Stimulated activated CD4-positive, alpha-beta T cell treated with anti-CD3 and anti-CD28 coated beads, Interleukin-2, amount 100 ng/mL, for 4 hours (primary cell): Measurements from ENCODE around the gene LSP1.

Source experiments
- DNase-seq: peaks from one replicate; pipeline ENCODE4 v3.0.0-alpha.2; 2020; ENCODE audit warnings: low read depth

LSP1 gene

DNA sequence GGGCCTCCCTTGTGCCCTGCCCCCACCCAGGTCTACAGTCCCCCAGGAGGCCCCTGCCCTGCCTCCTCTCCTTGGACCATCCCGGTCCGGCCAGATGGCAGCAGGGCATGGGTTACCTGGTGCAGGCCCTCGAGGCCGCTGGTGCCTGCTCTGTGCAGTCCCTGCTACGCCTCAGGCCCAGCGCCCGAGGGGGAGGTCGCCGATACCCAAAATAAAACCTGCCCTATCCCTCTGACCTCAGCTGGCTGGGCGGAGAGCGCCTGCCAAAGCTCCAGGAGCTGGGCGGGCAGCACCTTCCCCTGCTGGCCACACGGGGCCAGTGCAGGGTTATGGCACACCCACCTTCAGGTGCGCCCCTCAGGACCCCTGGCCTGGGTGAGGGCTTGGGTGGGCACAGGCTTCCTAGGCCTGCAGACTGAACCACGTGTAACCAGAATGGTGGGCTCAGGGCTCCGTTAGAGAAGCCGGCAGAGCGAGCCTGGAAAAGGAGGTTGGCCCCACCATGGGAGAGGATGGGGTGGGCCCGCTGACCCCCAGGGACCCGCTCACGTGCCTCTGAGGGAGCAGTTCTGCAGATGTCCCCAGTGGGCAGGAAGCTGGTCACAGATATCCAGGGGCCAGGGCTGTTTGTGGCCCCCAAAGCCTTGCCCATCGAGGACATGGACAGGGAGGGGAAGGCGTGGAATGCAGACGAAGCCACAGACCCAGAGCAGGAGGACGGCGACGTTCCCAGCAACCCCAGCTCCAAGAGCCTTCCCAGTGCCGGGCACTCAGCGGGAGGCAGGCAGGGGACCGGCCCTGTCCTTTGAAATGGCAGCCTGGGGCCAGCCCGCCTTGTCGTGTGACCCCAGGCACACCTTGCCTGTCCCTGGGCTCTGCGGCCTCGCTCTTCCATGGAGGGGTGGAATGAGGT, 64.9 kb downstream of the LSP1 start:
- no peak for DNase-seq

DNA sequence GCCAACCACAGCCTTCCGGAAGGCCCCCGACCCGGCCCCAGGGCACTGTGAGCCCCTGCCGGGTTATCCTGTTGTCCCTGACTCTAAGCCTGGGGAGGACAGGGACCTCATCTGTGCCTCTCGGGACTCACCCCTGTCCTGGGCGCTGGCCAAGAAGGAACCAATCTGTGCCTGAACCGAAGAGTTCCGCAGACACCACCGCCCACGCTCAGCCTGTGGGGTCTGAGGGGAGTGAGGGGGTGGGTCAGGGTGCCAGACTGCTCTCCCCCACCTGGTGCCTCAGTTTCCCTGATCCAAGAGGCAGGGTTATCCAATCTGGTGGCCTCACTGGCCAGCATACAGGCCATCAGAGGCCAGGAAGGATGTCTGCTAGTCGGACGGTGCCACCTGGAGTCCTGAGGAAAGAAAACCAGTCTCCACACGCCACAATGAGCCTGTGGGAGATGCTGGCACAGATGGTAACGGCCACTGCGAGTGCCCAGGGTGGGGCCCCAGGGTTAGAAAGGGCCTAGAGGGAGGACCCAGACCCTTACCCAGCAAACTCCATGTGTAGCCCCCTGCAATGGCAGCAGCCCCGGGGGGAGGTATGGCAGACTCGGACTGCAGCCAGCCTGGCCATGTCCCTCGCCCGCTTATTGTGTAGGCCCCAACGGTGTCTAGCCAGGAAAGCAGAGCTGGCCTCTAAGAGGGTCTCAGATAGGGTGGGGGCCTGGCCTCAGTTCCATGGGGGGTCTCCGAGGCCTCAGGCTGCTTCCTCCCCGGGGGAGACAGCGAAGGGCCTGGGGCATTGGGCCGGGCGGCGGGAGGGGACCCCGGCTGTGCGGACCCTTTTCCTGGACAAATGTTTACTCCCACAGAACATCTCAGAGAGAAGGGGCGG, 65.8 kb downstream of the LSP1 start:
- no peak for DNase-seq

DNA sequence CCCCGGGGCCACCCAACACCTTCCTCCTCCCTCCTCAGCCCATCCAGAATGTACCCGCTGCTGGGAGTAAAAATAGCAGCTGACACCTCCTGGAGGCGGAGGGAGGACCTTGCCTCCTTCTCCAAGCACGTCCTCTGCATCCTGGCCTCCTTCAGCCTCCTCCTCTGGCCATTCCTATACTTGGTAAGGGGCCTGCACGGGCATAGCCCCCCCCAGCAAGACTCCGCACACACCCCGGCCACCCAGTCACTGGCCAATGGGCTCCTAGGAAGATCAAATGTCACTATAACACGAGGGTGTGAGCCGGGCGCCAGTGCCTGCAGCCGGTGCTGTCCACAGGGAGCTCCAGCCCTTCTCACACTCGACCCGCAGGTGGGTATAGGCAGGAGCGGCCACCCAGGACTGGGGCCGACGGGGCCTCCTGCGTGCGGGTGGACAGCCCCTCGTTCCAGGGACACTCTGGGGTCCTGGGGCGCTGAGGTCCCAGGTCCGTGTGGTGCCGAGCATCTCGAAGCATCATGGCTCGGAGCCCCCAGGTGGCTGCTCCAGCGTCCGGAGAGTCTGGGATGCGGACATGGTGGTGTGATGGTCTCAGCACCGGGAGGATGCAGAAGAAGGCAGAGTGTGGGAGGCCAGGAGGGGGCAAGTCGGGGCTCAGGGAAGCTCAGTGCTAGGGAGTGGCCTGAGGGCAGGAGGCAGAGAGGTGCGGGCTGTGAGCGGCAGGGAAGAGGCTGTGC, 66.7 kb downstream of the LSP1 start, which contains the start of gene TNNT3:
Gene TNNT3, plus strand, starts transcription at position 313 of the 737 bp plus-strand sequence. CDS start 3,172 bp downstream, outside the sequence.
- DNase-seq = no peak

DNA sequence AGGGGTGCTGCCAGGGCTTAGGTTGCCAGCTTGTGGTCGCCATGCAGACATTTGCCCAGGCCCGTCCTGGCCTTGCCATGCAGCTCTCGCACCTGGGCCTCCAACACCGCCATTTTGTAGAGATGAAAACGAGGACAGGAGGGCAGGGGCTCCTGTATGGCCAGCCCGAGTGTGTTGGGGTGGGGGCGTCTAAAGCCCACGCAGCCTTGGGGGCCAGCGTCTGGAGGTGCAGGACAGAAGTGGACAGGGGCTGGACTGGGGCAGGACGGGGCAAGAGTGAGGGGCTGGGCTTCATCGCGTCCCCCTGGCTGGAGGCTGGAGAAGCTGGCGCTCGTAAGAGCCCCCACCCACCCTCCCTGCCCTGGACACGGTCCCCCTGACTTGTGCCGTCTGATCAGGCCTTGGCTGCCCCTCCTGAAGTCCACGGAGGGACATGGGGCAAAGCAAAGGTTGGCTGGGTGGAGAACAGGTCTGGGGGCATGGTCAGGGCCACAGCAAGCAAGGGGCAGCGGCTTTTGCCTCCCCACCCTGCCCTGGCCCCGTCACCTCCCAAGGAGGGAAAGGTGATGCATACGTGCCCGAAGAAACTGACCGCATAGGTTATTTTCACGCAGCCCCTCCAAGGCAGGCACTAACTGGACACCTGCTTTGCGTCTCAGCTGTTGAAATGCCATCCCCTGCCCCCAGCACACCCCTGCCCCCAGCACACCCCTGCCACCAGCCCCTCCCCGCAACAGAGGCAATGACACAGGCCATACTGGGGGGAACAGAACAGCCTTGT, 67.4 kb downstream of the LSP1 start:
- DNase-seq = no peak

DNA sequence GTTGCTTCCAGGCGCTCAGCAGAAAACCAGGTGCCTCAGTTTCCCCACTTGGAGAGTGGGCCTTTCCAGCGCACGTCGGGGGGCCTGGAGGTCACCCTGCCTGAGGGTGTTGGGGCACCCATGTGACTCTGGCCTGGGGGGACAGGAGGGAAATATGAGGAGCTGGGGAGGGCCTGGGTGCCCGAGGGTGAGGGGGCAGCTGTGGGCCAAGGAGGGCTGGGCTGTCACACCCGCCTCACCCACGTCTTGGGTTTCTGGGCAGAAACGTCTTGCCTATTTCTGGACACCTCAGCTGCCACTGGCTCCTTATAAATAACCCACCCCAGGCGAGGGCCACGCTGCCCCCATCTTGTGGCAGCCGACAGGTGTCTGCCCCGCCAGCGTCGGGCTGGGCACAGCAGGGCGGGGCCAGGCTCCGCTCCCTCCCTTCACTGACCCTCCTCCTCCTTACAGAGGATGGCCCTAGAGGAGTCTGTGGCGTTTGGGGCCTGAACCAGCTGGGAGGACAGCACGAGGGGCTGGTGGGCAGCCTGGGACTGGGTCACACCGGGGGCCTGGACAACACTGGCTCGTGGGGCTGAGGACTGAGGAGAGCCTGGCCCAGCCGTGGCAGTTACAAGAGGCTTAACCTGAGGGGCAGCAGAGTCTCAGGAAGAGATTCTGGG, 68.2 kb downstream of the LSP1 start:
- DNase-seq = no peak

DNA sequence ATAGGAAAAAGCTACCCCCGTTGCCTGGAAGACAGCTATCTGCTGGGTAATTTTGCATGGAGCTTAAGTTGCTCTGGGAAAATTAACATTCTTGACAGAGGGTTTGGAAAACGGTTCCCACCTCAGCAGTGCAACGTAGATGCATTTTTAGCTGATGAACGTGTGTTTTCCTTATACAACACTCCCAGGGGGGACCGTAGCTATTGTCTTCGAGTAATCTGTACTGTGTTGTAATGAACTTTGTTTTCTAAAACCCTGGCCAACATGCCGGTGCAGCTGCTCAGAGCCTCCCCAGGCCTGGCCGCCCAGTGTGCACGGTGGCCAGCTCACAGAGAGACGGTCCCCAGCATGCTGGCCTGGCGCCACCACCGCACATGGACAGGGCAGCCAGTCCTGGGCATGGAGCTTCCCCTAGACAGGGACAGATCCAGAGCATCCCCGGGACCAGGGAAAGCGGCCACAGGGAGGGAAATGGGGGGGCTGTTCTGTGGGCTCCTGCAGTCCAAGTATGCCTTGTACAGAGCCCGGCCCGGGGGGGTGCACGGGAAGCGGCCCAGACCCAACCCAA, 68.8 kb downstream of the LSP1 start:
- DNase-seq = no peak

DNA sequence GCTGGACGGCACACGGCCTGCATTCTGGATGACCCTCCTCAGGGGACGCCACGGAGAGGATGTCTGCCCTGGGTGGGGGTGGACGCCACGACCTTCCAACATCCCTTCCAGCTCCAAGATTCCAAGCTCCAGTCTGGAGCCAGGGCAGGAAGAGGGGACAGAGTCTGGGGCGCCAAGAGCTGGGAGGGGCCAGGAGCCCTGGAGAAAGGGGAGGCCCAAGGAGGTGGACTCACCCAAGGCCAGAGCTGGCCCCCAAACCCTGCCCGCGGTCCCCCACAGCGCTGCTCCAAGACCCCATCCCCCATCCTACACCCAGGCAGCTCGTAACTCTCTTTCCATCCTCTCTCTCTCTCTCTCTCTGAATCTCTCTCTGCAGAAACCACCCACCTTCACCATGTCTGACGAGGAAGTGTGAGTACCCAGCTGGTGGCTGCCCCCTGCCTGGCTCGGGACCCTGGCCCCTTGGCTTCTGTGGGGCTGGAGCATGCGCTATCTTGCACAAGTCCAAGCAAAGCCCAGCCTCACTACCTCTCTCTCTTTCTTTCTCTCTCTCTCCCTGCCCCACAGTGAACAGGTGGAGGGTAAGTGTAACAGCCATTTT, 69.7 kb downstream of the LSP1 start:
- DNase-seq = no peak

DNA sequence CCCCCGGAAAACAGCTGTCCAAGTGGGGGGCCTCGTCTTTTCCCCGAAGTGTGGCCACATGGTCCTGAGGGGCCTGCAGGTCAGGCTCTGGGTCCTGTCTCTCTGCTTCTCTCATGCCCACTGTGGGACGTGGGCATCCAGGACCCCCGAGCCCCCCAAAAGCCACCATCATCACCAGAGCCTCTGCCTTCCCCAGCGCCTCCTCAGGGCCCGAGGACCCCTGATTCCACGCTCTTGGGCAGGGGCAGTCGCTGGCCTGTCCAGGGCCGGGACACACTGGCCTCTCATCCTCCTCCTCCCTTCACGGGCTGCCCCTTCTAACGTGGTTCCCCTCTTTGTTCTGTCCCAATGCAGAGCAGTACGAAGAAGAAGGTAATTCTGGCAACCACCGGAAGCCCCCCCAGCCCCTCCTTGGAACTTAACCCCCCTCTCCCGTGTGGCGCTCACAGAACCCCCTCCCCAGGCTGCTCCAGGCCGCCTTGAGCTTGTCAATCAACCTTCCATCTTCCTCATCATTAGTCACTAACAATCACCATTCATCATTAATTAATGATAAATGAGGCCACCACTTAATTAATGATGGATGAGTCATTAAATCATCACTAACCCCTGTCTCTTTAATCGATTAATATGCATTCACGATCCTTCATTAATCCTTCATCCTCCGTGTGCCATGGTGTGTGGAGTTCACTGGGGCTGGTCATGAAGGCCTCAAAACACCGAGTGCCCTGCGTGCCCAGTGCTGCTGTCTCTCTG, 70.5 kb downstream of the LSP1 start:
- DNase-seq = no peak

DNA sequence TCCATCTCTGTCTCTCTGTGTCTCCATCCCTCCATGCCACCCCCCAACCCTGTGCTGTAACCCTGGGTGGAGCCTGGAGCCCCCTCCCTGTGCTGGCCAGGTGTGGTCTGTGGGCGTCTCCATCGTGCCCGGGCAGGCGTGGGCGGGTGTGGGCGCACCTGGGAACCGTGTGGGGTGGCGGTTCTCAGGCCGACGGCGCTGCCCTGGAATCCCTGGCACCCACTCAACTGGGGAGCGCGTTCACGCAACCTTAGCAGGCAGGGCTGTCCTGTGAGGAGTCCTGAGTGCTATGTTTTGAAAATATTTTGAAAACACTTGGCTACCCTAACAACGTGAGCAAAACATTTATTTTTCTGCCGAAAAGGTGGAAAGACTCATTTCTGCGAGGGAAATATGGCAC, 71.3 kb downstream of the LSP1 start:
- DNase-seq = no peak

DNA sequence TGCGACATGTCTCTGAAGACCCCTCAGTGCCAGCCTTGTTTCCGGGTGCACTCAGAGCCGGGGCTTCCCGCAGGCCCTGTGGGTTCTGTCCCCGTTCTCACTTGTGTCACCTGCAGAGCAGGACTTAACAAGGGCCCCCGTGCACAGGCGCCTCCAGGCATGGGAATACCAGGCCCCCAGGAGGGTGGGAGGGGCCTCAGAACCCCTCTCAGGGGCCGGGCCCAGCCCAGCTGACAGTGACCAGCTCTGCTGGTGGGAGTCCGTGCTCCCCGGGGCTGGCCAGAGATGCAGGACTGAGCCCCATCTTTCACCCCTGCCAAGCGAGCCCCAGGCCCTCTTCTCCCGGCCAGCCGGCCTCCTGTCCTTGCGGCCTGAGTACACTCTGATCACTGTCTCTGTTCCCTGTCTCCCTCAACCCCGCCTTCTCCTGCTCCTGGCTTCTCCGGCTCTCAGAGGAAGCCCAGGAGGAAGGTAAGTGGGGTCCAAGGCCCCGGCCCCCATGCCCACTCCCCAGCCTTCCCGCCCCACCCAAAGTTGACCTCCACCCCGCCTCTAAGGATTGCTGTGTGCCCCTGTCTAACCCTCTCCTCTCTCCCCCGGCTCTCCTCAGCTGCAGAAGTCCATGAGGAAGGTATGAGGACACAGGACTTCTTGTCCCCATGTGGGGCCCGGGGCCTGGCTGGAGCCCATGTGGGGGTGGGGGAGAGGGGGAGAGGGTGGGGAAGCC, 71.9 kb downstream of the LSP1 start:
- no peak for DNase-seq

DNA sequence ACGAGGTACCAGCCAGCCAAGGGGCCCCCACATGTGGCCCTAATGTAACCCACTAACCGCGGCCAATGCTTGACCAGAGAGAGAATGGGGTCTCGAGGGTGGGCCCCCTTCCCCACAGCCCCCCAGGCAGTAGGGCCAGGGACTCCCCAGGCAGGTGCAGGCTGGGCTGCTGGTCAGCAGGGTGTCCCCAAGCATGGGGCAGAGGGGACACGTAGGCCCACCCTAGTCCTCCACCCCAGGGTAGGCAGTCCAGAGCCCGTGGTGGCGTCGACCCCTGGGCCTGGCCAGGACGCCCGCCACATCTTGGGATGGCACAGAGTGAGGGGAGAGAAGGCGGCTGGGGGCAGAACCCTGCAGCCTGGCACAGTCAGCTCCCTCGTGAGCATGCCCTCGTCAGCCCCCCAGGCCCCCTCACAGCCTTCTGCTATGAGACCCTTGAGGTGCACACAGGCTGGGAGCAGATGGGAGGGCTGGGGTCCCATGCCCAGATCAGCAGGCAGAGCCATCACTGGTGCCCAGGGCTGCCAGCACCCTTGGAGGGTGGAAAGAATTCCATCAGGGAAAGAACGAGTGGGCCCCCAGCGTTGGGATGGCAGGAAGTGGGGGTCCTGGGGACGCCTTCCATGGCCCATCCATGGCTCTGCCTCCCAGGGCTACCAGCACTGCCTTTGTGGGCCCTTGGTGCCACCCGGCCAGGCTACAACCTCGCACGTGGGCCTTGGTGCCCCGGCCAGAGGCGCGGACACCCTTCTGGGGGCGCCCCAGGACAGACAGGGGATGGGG, 72.7 kb downstream of the LSP1 start:
- no peak for DNase-seq

DNA sequence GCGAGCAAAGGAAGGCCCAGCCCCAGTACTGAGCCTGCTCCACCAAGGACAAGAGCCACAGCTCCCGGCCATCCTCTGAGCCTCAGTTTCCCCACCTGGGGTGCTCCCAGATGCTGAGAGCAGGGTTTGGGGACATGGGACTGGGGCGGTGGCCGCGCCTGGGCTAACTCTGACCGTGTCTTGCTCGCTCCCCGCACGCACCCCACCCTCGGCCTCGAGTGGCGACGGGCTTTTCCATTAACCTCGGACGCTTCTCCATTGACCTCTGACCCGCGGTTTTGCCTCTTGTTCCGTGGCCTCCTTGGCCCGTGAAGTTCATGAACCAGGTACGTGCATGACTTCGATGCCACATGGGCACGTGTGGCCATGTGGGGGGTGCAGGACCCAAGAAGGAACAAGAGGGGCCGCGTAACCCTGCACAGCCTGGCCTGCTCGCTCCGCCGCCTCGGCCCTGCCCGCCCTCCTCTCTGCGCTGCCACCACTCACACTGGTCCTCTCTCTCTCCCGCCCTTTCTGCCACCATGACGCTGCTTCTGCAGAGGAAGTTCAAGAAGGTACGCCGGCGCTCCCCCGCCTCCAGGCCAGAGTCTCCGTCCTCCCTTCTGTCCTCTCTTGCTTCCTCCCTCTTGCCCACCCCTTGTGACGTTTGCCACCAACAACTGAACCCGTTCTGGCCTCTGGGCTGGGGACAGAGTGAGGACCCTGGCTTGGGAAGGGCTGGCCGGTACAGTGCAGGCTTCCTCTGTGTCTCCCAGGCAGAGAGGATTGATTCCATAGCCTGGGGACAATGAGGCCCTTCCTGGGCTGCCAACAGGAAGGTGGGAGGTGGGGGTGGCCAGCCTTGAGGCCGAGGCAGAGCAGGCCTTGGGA, 73.5 kb downstream of the LSP1 start:
- no peak for DNase-seq

DNA sequence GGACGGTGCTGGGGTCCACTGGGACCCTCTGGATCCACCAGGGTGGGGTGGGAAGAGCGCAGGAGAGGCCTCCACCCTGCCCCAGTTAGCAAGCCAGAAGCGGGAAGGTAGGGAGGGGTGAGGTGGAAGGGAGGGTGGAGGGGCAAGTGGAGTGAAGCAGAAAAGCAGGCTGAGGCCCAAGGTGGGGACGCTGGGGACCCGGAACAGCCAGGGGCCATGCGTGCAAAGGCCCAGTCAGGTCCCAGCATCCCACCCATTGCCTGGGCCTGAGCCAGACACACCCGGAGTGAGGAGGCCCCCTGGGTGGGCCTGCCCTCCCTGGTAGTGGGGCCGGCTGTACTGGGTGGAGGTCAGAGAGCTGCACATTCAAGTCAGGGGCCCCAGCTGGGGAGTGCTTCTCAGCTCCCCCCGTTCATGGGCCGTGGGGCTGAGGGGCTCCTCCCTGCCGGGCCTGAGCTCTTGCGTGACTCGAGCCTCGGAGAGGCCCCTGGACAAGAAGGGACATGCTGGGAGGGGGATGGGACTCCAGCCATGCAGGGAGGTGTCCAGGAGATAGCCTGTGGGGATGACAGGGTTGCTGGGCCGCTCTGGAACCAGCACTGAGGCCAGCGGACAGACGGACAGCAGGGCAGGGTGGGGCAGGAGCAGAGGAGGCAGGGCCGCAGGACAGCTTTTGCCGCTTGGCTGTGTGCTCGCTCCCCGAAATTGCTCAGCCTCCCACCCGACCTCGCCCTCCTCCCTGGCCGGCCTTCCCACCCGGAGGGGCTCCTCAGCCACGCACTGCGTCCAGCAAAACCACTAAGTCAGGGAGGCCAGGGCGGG, 74.4 kb downstream of the LSP1 start:
- no peak for DNase-seq

DNA sequence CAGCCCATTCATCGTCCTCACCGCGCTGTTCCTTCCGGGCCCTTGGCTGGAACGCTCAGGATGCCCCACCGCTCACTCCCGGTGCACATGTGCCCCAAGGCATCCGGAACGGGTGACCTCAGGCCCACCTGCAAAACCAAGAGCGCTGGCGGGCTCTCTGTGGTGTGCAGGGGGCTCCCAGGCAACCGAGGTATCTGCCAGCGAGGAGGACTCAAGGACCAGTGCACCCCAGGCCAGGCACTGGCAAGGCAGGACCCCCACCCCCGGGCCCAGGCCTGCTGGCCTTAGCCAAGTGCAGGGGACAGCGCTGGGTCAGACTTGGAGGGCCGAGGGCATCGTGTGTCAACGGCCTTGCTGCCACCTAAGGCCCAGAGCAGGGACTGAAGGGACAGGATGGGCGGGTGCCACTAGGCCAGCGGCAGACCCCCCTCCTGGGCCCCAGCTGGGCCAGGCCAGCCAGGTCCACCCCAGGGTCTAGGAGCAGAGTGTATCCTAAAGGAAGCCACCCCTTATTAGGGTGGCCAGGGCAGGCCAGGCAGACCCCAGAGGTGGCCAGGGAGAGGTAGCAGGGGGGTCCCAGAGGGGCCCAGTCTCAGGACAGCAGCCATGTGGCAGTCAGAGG, 75.1 kb downstream of the LSP1 start:
- no peak for DNase-seq

DNA sequence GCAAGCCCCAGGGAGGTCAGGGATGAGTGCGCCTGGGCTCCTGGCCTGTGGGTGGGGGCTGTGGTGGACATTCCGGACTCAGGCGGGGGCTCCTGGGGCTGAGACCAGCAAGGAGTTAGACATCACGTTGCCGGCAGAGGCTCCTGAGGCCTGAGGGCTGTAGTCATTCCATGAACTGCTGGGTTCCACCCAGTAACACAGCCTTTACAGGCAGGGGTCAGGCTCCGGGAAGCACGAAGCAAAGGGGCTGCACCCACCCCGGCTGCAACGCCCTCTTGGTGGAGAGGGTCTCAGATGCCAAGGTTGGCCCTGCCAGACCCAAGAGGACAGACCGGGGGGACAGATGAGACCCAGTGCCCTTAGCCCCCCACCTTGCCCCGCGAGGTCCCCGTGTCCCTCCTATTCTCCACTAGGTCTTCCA, 75.6 kb downstream of the LSP1 start:
- DNase-seq = no peak
